ENCODE measurements around the gene PCDHA5.

PCDHA5 gene

GRCh38 chr5:140855772-140856674 lies 34.6 kb downstream of the PCDHA5 start, which contains the start of gene PCDHA10:
TSS of gene PCDHA10 (plus strand) at chr5:140855897. CDS start at chr5:140856049, 152 bp downstream.
- peaks cover 5% of the 10 kb centered on the region for H3K9me3 ChIP-seq (ENCODE audit: insufficient read depth, low read depth, low read length)
- no peak within 1 kb of the TSS for H2BK12ac ChIP-seq (ENCODE audit: low read length)
- H2AK5ac ChIP-seq (ENCODE audit: low read length), result no peak within 1 kb of the TSS
- no peak within 1 kb of the TSS for H4K91ac ChIP-seq (ENCODE audit: low read depth, low read length)
- H3K4me2 ChIP-seq (ENCODE audit: low read length), result peak within 1 kb of the TSS; percentile 47
- H3K18ac ChIP-seq (ENCODE audit: low read length), result no peak within 1 kb of the TSS
- H3K9ac ChIP-seq (ENCODE audit: low read length), result no peak within 1 kb of the TSS
- peak within 1 kb of the TSS; percentile 65 for H3K4me3 ChIP-seq (ENCODE audit: low read depth, low read length)
- H4K8ac ChIP-seq (ENCODE audit: low read depth, low read length), result peak within 1 kb of the TSS; percentile 60
- H3K79me1 ChIP-seq (ENCODE audit: low read length), result peaks cover 2% of the 10 kb centered on the region
- no peaks in the 10 kb centered on the region for H3K4me1 ChIP-seq (ENCODE audit: control insufficient read depth in 1 of 2, insufficient read depth in 2 of 2, low read length in 2 of 2)
- H2BK5ac ChIP-seq (ENCODE audit: low read depth, low read length, poor library complexity), result no peak within 1 kb of the TSS
- H3K23ac ChIP-seq (ENCODE audit: low read length), result no peak within 1 kb of the TSS
- no peak for DNase-seq
- H2BK120ac ChIP-seq (ENCODE audit: insufficient read depth, low read length, poor library complexity), result no peak within 1 kb of the TSS
- no peak within 1 kb of the TSS for H3K4ac ChIP-seq (ENCODE audit: low read depth, low read length)
- H3K27ac ChIP-seq (ENCODE audit: low read depth, low read length), result no peak within 1 kb of the TSS
- H4K12ac ChIP-seq (ENCODE audit: low read depth, low read length), result peak within 1 kb of the TSS; percentile 62
- no peak within 1 kb of the TSS for H3K14ac ChIP-seq (ENCODE audit: low read length)
- WGBS (ENCODE audit: extremely low coverage, insufficient coverage, insufficient read length), result no CpG with 5 or more reads among the region's 44 CpGs
- H2AFZ ChIP-seq (ENCODE audit: insufficient read depth, low read length, poor library complexity), result no peak within 1 kb of the TSS
- H3K36me3 ChIP-seq (ENCODE audit: control insufficient read depth in 1 of 2, insufficient read depth in 2 of 2, low read length in 2 of 2), result peaks cover 0 to 2% of the 10 kb centered on the region in 2 experiments
- no peaks in the 10 kb centered on the region for H3K27me3 ChIP-seq (ENCODE audit: insufficient read depth, low read length)
- no peaks in the 10 kb centered on the region for H3K79me2 ChIP-seq (ENCODE audit: control insufficient read depth, insufficient read depth, low read length, poor library complexity)

GRCh38 chr5:140857177-140857986 lies 36.0 kb downstream of the PCDHA5 start:
- no peak overlapping the region for H4K8ac ChIP-seq (ENCODE audit: low read depth, low read length)
- no peak overlapping the region for H3K23ac ChIP-seq (ENCODE audit: low read length)
- H3K4me2 ChIP-seq (ENCODE audit: low read length), result no peak overlapping the region
- no peak overlapping the region for H4K12ac ChIP-seq (ENCODE audit: low read depth, low read length)
- no peak overlapping the region for H2BK12ac ChIP-seq (ENCODE audit: low read length)
- H2BK5ac ChIP-seq (ENCODE audit: low read depth, low read length, poor library complexity), result no peak overlapping the region
- no peak overlapping the region for H2AK5ac ChIP-seq (ENCODE audit: low read length)
- H2BK120ac ChIP-seq (ENCODE audit: insufficient read depth, low read length, poor library complexity), result no peak overlapping the region
- H3K4me3 ChIP-seq (ENCODE audit: low read depth, low read length), result peak overlapping the region; percentile 26
- no CpG with 5 or more reads among the region's 94 CpGs for WGBS (ENCODE audit: extremely low coverage, insufficient coverage, insufficient read length)
- H3K14ac ChIP-seq (ENCODE audit: low read length), result no peak overlapping the region
- H3K18ac ChIP-seq (ENCODE audit: low read length), result no peak overlapping the region
- no peak for DNase-seq
- H3K27me3 ChIP-seq (ENCODE audit: insufficient read depth, low read length), result no peaks in the 10 kb centered on the region
- no peaks in the 10 kb centered on the region for H3K79me2 ChIP-seq (ENCODE audit: control insufficient read depth, insufficient read depth, low read length, poor library complexity)
- H4K91ac ChIP-seq (ENCODE audit: low read depth, low read length), result no peak overlapping the region
- H3K79me1 ChIP-seq (ENCODE audit: low read length), result peaks cover 2% of the 10 kb centered on the region
- H3K27ac ChIP-seq (ENCODE audit: low read depth, low read length), result no peak overlapping the region
- H3K9ac ChIP-seq (ENCODE audit: low read length), result no peak overlapping the region
- no peak overlapping the region for H2AFZ ChIP-seq (ENCODE audit: insufficient read depth, low read length, poor library complexity)
- peaks cover 9% of the 10 kb centered on the region for H3K9me3 ChIP-seq (ENCODE audit: insufficient read depth, low read depth, low read length)
- no peak overlapping the region for H3K4ac ChIP-seq (ENCODE audit: low read depth, low read length)
- peaks cover under 1 to 8% of the 10 kb centered on the region in 2 experiments for H3K36me3 ChIP-seq (ENCODE audit: control insufficient read depth in 1 of 2, insufficient read depth in 2 of 2, low read length in 2 of 2)
- H3K4me1 ChIP-seq (ENCODE audit: control insufficient read depth in 1 of 2, insufficient read depth in 2 of 2, low read length in 2 of 2), result no peaks in the 10 kb centered on the region

- Histone ChIP-seq H3K4me2 (ENCODE audit: low read length) (no peak overlapping the region), H3K4me3 (ENCODE audit: low read depth, low read length) (no peak overlapping the region), H3K4me1 (ENCODE audit: control insufficient read depth in 1 of 2, insufficient read depth in 2 of 2, low read length in 2 of 2) (no peaks in the 10 kb centered on the region), H2BK120ac (ENCODE audit: insufficient read depth, low read length, poor library complexity) (no peak overlapping the region), H4K8ac (ENCODE audit: low read depth, low read length) (no peak overlapping the region), H3K23ac (ENCODE audit: low read length) (no peak overlapping the region), H4K12ac (ENCODE audit: low read depth, low read length) (no peak overlapping the region), H3K79me1 (ENCODE audit: low read length) (peaks cover 2% of the 10 kb centered on the region), H3K4ac (ENCODE audit: low read depth, low read length) (no peak overlapping the region), H3K14ac (ENCODE audit: low read length) (no peak overlapping the region), H3K79me2 (ENCODE audit: control insufficient read depth, insufficient read depth, low read length, poor library complexity) (no peaks in the 10 kb centered on the region), H3K27ac (ENCODE audit: low read depth, low read length) (no peak overlapping the region), H3K18ac (ENCODE audit: low read length) (no peak overlapping the region), H4K91ac (ENCODE audit: low read depth, low read length) (no peak overlapping the region), H2BK12ac (ENCODE audit: low read length) (no peak overlapping the region), H3K9me3 (ENCODE audit: insufficient read depth, low read depth, low read length) (peaks cover 14% of the 10 kb centered on the region), H3K36me3 (ENCODE audit: control insufficient read depth in 1 of 2, insufficient read depth in 2 of 2, low read length in 2 of 2) (peaks cover 5 to 13% of the 10 kb centered on the region in 2 experiments), H2BK5ac (ENCODE audit: low read depth, low read length, poor library complexity) (no peak overlapping the region), H2AK5ac (ENCODE audit: low read length) (no peak overlapping the region), H3K27me3 (ENCODE audit: insufficient read depth, low read length) (no peaks in the 10 kb centered on the region), H2AFZ (ENCODE audit: insufficient read depth, low read length, poor library complexity) (no peak overlapping the region), H3K9ac (ENCODE audit: low read length) (no peak overlapping the region)
- no peak for DNase-seq
- WGBS (ENCODE audit: extremely low coverage, insufficient coverage, insufficient read length), result no CpG with 5 or more reads among the region's 22 CpGs
Observed at GRCh38 chr5:140857987-140858240, 36.5 kb downstream of the PCDHA5 start.

- Histone ChIP-seq H3K4me2 (ENCODE audit: low read length) (no peak overlapping the region), H2AFZ (ENCODE audit: insufficient read depth, low read length, poor library complexity) (no peak overlapping the region), H4K8ac (ENCODE audit: low read depth, low read length) (no peak overlapping the region), H4K12ac (ENCODE audit: low read depth, low read length) (no peak overlapping the region), H3K9ac (ENCODE audit: low read length) (no peak overlapping the region), H3K14ac (ENCODE audit: low read length) (no peak overlapping the region), H3K36me3 (ENCODE audit: control insufficient read depth in 1 of 2, insufficient read depth in 2 of 2, low read length in 2 of 2) (peaks cover 9 to 15% of the 10 kb centered on the region in 2 experiments), H2BK120ac (ENCODE audit: insufficient read depth, low read length, poor library complexity) (no peak overlapping the region), H3K9me3 (ENCODE audit: insufficient read depth, low read depth, low read length) (peaks cover 15% of the 10 kb centered on the region), H3K4ac (ENCODE audit: low read depth, low read length) (no peak overlapping the region), H3K4me1 (ENCODE audit: control insufficient read depth in 1 of 2, insufficient read depth in 2 of 2, low read length in 2 of 2) (no peaks in the 10 kb centered on the region), H3K27ac (ENCODE audit: low read depth, low read length) (no peak overlapping the region), H2AK5ac (ENCODE audit: low read length) (no peak overlapping the region), H2BK5ac (ENCODE audit: low read depth, low read length, poor library complexity) (no peak overlapping the region), H3K23ac (ENCODE audit: low read length) (no peak overlapping the region), H3K79me2 (ENCODE audit: control insufficient read depth, insufficient read depth, low read length, poor library complexity) (no peaks in the 10 kb centered on the region), H4K91ac (ENCODE audit: low read depth, low read length) (no peak overlapping the region), H2BK12ac (ENCODE audit: low read length) (no peak overlapping the region), H3K4me3 (ENCODE audit: low read depth, low read length) (no peak overlapping the region), H3K79me1 (ENCODE audit: low read length) (no peaks in the 10 kb centered on the region), H3K18ac (ENCODE audit: low read length) (no peak overlapping the region), H3K27me3 (ENCODE audit: insufficient read depth, low read length) (no peaks in the 10 kb centered on the region)
- no peak for DNase-seq
- WGBS (ENCODE audit: extremely low coverage, insufficient coverage, insufficient read length), result no CpG with 5 or more reads among the region's 76 CpGs
Observed at GRCh38 chr5:140862441-140863295, 41.3 kb downstream of the PCDHA5 start.

All from trophoblast cell (in vitro differentiated cells and primary cell).